ENCODE results near the gene SUCO.

SUCO gene

DNA sequence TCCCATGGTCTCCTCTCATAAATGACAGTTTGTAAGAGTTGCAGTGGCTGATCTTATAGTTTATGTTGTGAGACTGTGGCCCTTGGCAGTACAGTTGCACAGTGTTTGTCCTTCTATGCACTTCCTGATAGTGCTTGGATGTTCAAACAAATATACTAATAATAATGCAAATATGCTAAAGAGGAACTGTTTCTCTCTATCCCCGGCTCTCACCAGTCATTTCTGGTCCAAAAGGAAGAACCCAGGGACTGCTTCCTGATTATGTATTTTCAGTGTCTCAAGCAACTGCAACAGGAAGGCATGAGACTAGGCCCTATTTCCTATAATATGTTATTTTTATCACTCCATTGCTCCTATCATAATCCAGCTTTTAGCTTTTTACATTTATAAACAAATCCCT lies 17.0 kb upstream of the SUCO start:
- no peak for DNase-seq

DNA sequence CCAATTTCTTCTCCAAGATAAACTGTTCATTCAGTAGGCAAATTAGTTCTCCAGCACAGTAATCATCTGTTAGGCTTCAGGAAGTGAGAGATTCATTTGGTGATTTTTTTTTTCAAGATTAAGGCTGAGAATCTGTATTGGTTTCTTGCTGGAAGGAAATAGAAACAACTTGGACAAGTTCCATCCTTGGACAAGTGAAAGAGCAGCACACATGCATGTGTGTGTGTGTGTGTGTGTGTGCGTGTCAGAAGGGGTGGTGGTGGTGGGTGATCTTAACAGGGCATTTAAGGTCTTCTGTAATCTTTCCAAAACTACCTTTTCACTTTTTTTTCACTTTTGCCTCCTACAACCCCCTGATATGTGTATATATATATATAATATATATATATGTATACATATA lies 15.9 kb upstream of the SUCO start:
- no peak for DNase-seq

DNA sequence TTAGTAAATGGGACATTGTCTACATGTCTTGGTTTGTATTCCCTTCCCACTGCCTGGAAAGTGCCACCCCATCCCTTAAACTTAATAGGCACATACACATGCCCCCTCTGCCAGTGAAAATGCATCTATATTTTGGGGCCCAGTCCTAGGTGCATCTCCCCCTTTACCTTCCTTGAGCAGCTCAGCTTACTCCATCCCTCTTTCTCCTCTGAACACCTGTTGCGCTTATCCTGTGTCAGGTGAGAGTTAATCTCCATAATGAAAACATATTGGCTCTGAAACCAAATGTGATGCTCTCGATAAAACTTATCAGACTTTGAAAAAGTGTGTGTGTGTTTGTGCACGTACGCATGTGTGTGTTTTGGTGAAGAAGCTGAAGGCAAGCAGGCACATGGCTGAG lies 15.4 kb upstream of the SUCO start:
- DNase-seq, result no peak

DNA sequence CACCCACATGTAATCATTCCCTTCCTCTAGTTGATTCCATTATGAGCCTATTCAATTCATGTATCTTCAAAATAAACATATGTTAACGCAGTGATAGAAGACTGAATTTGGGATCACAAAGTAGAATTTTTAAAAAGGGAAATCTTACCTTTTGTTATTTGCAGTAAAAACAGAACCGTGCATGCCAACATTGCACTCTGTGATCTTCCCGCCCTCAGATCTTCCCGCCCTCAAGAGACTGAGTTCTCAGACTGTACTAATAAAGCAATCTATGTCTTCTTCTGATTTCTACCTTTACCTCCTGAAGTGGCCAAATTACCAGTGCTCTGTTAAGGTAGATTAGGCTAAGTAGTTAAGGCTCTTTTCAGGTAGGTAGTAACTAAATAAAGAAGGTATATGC lies 3.6 kb upstream of the SUCO start:
- no peak for DNase-seq

DNA sequence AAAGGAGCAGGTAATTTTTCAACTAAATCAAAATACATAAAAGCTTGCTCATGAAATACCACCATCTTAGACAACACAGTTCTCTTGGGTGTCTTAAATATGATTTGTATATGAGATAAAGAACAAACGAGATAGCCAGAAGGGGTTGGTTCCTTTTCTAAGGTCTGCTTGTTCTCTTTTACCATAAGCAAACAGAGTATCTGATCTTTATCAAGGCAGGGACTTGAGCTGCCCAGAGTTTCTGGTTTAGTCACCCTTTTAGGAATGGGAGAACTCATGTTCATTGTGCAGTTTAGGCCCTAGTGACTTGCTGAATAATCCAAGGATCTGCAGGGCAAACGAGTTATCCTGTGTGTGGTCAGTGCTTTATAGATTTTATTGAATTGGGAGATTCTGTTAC lies 3.0 kb upstream of the SUCO start:
- no peak for DNase-seq

DNA sequence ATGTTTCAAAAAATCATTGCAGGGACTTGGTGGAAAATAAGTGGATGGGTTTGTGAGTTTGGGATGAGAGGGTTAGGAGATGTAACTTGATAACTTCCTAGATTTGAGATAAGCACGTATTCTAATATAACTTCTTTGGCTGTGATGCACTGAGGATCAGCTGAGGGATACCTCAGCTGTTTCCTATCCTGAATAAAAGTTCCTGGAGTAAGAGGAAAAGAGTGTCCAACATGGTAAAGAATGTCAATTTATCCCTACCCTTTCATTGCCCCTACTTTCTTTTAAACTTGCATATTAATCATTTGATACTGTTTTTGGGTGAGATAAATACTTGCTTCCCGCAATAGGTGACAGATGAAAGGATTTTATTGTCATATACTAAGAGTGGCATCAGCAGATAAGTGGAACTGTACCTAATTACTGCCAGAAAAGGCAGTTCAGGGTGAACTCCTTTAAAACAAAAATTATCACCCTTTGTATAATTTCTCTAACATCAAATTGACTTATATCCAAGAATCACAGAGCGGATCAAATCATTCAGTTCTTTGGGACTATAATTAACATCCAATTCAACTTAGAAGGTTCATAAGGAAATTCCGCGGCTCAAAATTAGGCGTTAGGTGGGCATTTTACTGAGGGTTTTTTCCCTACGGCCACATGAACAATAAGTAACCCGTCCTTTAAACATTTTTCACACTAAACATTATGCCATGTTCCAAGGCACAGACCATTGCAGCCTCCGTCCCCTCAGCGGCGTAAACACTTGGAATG lies 1.4 kb upstream of the SUCO start:
- no peak for DNase-seq

DNA sequence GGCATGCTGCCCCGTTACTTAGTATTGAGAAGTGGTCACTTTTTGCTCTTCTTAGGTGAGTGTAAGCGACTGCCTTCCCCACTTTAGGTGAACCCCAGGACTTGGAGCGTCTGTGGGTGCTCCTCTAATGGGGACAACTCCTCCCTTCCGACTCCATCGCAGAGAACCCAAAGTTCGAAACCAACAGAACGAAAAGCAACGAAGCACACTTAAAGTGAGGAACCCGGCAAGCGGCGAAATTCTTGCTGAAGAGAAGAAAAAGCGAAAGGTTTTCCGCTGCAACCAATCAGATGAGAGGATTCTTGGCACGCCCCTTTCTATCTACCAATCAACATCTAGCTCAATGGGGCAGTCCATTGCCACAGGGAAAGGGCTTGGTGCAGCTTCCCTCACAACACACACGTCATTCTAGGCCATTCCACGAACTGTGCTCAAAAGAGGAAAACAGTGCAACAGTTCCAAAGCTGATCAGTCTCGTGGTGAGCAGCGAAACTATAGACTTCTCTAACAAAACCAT lies 709 bp upstream of the SUCO start:
- peak; percentile 98 for DNase-seq

DNA sequence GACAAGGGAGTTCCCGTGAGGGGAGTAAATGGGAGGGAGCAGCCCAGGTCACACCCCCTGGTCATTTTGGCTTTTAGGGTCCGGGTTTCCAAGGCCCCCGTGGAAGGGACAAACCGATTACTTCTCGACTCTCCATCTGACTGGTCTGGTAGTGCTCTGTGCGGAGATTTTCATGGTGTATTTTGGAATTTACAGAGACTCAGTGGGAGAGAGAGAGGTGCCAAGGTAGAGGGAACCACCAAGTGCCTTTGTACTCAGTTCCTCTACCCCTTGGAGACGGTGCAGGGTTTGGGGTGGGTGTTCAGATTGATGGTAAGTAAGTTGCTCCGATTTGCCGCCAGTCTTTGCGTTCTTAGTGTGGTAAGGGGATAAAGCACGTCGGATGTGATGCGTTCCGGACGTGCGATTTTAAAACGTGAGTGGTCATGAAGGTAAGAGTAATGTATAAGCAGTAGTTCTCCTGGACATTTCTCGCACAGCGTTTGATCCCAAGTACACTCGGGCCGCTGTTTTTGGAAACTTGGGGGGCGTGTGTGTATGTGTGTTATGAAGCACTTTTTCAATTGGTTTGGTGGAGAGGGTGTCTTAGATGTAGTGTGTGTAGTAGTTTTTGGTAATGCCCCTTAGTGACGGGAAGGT lies 682 bp downstream of the SUCO start:
- DNase-seq, result peak; percentile 36

DNA sequence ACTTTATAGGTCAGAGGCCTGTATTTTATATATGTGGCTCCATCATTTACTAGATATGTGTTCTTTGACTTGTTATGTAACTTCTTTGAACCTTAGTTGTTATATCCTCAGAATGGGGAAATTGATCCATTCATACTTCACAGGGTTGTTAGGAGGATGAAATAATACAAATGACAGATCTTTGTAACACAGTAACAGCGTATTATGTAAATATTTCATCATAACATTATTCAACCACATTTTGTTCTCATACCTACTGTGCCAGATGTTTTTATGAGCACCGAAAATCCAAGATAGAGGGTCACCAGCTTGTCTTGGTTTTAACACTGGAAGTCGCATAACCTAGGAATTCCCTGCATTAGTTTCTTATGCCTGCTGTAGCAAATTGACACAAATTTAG lies 3.3 kb downstream of the SUCO start:
- DNase-seq, result no peak

DNA sequence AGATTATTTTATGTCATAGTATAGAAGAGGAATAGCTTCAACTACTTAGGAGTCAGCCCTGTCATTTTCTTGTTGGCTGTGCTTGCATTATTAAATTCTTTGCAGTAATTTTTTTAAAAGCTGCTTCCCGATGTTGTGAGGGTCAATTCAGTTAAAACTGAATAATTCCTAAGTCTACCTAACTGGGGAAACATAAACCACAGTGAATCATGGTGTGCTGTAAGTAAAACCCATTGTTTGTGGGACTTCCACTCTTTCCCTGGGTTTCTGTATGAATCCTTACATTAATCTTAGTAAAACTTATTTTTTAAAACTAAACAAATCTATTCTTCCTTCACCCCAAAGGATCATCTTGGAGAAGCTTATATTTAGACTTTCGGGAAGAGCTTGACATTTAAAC lies 4.4 kb downstream of the SUCO start:
- peak; percentile 18 for DNase-seq

DNA sequence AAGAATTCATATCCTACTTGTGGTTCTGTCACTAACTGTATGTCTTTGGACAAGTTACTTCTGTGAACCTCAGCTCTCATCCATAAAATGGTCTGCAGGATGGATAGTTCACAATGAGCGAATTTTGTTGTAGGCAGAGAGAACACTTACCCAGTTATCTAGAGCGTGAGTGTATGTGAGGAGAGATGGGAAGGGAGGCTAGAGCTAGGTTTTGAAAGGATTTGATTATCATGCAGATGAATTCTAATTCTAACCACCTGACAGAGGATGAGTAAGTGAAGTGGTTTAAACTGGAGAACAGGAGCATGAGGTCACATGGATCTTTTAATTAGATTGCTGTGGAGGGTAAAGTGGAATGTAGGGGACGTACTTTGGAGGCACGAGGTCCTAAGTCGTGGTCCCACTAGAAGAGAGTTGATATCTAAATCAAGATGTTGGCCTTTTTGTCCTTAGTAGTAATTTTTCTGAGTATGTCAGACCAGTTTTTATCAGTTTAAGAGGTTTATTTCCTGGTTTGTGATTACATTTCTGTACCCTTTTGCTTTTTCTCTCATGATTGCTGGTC lies 5.0 kb downstream of the SUCO start:
- DNase-seq, result peak; percentile 45

DNA sequence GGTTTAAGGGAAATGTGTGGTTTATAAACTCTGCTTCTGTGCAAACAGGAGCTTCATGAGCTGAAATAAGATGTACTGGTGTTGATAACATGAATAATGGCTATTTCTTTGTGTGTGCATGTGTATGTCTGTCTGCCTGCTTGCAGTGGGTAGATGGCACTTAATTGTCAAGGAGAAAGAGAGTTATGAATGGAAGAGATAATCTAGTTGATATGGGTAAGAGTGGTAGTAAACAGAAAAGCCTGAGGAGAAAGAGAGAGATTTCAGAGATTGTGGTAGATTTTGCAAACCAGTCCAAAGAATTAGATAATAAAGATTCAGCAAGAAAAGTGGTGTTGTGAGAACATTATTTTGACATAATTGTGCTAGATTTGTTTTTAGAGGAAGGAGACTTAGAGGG lies 7.7 kb downstream of the SUCO start:
- DNase-seq, result no peak

DNA sequence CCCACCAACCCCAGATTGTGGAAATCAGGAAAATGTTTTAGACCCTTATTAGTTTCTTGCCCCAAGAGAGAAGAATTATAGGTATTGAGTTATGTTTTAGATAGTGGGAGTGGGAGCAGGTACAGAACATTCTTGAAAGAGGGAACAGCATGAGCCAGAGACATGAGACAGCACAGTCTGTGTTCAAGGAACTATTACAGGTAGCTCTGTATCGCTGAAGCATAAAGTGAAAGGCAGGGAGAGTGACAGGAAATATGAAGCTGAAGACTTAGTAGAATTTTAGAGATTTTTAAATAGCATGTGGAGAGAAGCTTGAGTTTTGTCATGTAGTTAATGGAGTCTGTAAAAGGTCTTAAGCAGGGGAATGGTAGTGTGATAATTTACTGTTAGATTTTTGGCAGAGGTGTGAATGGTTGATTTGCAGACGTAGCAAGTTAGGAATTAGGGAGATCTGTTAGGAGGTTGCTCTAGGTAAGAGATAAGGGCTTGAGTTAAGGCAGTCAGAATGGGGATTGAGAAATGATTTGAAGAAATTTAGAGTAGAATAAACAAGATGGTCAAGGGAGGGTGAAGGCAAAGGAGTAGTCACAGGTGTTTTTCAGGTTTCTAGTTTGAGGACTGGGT lies 11.6 kb downstream of the SUCO start:
- DNase-seq, result no peak

DNA sequence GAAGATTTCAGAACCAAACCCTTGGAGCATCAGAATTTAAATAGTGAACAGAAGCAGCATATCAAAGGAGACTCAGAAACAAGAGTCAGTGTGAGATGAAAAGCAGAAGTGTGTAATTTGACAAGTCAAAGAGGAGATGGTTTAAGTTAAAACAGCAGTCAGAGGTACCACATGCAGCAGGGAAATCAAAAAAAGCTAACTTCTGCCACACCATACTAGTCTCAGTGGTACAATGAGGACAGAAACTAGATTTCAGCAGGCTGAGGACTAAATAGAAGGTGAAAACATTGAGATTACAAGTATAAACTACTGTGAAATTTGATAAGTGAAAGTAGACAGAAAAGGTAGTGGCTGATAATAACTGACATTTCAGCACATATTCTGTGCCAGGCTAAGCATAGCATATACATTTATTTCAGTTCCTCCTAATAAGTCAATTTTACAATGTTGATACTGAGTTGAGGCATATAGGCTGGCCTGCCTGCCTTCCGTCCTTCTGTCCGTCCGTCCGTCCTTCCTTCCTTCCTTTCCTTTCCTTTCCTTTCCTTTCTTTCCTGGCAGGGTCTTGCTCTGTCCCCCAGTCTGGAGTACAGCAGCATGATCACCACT lies 12.6 kb downstream of the SUCO start:
- no peak for DNase-seq

DNA sequence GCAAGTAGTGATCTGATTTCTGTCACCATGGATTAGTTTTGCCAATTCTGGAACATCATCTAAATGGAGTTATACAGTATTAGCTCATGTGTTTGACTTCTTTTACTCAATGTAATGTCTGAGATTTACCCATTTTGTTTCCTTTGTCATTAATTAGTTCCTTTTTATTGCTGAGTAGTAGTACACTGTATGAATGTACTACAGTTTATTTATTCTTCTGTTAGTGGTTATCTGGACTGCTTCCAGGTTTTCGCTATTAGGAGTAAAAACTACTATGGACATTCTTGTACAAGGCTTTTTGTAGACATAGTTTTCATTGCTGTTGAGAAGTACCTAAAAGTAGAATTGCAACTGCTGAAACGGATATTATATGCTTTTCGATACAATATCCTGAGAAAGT lies 14.1 kb downstream of the SUCO start:
- peak; percentile 25 for DNase-seq

DNA sequence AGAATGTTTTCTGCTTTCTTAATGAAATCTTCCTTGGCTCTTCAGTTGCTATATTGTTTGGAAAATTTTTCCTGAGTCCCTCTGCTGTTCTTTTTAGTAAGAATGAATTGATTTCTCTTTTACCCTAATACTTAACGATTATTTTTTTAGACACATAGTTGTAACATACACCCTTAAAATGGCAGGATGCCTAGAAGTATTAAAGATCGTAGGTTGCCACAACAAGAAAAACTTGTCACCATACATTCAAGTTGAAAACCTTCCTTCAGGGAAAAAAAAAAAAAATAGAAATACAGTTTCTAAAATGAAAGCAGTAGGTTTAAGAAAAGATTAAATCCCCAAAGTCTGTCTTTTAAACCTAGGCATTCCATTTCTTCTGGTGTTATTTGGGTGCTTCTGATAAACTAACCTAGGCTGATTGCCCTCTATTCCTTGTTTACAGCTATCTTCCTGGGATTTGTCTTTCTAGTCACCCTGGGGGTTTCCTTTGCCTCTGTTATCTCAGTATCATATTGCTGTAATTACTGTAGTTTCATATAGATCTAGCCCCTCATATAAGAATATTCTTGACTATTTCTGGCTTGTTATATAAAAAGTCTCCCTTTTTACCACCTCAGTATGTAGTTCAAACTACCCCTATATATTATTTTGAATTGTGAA lies 16.8 kb downstream of the SUCO start:
- no peak for DNase-seq

DNA sequence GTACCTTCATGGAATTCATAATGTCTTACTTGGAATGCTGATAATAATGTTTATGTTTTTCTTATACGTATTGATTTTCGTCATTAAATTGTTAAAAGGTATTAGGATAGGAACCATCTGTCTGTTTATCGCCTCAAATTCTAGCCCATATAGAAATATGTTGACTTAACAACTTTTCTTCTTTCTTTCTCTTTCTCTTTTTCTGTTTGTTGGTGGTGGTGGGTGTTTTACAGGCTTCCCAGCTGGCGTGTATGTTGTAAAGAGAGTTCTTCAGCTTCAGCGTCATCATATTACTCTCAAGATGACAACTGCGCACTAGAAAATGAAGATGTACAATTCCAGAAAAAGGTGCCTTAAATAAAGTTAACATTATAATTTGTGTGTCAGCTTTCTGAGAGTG lies 18.3 kb downstream of the SUCO start:
- no peak for DNase-seq

DNA sequence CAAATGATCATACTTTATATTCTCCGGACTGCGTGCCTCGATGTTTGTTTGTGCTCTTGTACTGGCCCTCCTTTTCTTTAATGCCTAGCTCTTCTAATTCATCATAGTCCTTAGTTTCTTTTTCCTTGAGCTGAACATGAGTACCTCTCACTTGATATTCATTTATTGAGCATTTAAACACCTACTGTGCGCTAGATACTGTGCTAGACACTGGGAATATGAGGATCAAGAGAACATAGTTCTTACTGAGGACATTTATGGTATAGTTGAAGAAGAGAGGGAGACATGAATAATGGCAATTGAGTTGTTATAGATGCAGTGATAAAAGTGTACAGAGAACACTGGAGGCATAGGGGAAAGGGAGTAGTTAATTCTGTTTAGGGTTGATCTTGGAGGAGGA lies 22.0 kb downstream of the SUCO start:
- no peak for DNase-seq

DNA sequence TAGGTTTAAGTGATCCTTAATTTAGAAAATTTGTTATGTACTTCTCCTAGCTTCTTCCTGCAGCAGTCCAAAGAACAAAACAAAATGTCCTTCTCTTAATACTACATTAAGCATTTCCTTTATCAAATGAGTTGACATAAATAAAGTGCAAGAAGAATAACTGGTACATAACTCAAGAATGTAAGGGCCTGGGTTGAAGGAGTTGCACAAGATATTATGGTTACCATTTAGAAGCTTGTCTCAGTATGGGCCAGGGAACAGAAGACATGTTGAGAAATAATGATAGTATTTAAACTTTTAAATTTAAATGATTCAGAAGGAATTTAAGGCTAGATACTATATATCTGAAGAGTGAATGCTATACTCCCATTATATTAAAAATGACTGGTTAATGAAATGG lies 23.5 kb downstream of the SUCO start:
- no peak for DNase-seq

DNA sequence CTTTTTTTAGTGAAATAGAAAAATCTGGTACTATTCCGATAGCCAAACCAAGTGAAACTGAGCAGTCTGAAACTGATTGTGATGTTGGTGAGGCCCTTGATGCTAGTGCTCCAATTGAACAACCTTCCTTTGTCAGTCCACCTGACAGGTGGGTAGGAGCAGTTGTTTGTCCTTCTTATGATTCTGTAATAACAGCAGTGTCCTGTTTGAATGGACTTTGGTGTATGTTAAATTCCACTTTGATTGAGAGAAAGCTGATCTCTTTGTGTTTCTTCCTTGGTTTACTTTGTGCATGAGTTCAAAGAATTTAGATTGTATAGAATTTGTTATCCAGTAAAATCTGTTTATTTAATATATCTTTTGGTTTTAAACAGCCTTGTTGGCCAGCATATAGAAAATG lies 24.3 kb downstream of the SUCO start:
- DNase-seq, result no peak

DNA sequence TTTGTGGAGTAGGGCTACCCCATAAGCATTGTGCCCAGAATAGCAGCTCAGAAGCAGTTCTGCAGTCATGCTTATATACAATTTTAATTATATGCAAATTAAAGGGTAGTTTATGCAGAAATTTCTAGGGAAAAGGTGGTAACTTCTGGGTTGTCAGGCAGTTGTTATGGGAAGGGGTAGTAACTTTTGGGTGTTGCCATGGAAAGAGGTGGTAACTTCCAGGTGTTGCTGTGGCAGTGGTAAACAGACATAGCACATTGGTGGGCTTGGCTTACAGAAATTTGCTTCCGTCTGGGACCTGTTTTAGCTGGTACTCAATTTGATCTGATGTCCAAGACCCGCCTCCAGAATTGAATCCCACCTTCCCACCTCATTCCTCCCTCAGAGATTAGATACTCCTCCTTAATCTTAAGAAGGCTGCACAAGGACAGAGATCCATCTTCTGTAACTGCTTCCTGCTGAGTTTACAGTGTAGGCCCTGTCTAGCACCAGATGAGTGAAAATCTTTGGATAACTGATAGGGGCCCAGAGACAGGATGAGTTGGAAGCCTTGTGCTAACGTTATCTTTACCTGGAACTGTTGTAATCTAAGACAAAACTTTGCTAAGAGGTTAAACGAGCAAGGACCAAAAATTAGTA lies 26.7 kb downstream of the SUCO start:
- no peak for DNase-seq

DNA sequence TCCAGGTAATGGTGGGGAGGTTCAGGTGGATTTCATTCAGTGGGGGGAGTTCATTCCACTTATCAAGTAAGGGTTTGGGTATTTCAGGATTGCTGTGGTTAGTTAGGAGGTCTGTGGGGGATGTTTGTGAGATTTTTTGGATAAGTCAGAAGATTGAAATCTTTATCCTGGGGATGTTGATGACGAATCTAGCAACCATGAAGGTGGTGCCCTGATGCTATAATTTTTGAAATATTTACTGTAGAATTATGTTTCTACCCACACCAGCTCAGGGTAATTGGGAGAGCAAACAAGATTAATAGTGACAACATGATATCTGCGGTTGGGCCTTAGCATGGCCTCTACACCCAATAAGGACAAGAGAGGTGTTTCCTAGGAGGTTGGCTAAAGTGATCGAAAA lies 28.3 kb downstream of the SUCO start:
- DNase-seq, result peak; percentile 73

Measured in fibroblast of skin of right biceps (primary cell).